ENCODE measurements around the gene C12orf57. TPM values are rescaled to one million over a fixed set of nuclear protein-coding genes. Genes with fewer than 3 reads are reported as not detected.

C12orf57 gene
- total and polyA plus RNA-seq, 9 of the 15 experiments (the other 6 are each of a cell fraction or from before 2014, with no cell fraction given): 26.7 to 191 (median 107) TPM

DNA sequence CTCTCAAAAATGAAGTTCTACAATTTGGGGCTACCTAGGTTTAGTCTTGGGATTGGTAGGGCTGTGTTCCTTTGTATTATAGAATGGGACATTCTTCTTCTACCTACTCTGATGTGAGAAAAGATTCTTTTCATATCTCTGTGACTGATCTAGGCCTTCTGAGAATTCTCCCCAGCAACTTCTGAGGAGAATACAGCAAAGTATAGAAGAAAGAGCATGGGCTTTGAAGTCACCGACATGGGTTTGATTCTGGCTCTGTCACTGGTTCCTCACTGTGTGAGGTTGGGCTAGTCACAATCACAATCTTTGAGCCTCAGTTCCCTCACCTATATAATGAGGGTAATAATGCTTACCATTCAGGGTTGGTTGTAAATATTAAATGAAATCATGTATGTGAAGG lies 11.1 kb upstream of the C12orf57 start:
- no TSS peak for BruUV-seq (replicated peaks)
- CTCF ChIA-PET (ENCODE audit: low intra/inter-chr PET ratio): no interaction called here
- no peak overlapping the region for H2AFZ ChIP-seq (ENCODE audit: low read depth, low read length)
- no peak for TF ChIP-seq ZNF23 (CRISPR knock-in tag; IDR thresholded peaks at IDR 0.05)
- peak; percentile 42; the same call in 1 of the 2 replicates for TF ChIP-seq TCF7L2 (IDR thresholded peaks at IDR 0.05; ENCODE audit: low read depth, low read length)
- POLR2A ChIA-PET: interaction anchor here (0.8 to 8.1 kb wide), 2 partner anchors 12 to 60 kb away, joined by 4 to 61 read pairs; partner anchors contain the start of genes C12orf57, RNU7-1 and SPSB2
- H3K79me2 ChIP-seq (ENCODE audit: control insufficient read depth, insufficient read depth, low read length): peaks cover 51% of the 10 kb centered on the region
- intact Hi-C loops (cut with micrococcal nuclease): no loop called here
- H3K9me1 ChIP-seq (ENCODE audit: control insufficient read depth, insufficient read depth, low read length): no peaks in the 10 kb centered on the region
- H3K4me2 ChIP-seq (ENCODE audit: insufficient read depth, low read length): no peak overlapping the region; the same call in 1 of the 2 replicates
- H3K27me3 ChIP-seq (ENCODE audit: control insufficient read depth in 2 of 2, insufficient read depth in 2 of 2, low read length in 2 of 2): no peaks in the 10 kb centered on the region
- peak; percentile 6 for FAIRE-seq
- DNase-seq (ENCODE audit: extremely low read depth in 1 of 4, low spot score in 3 of 4): no peak
- ATAC-seq: no peak
- H3K36me3 ChIP-seq (ENCODE audit: control insufficient read depth, insufficient read depth, low read length): peaks cover 48% of the 10 kb centered on the region; the same call in 2 of the 3 replicates
- no peak overlapping the region for H3K4me3 ChIP-seq
- WGBS (ENCODE audit: insufficient coverage, low coverage, missing lambda C conversion rate): 9% methylated on average over 1 of the region's 1 CpG
- peak overlapping the region; percentile 28; the same call in 1 of the 3 replicates for H3K27ac ChIP-seq (ENCODE audit: extremely low read depth, low read depth, low read length)
- peak overlapping the region in 1 of 2 experiments; percentile 3; a peak in 1 of 4 replicates for H3K9ac ChIP-seq (ENCODE audit: insufficient read depth in 1 of 2, low read depth in 2 of 2, low read length in 2 of 2)
- H4K20me1 ChIP-seq (replicated peaks; ENCODE audit: control insufficient read depth, insufficient read depth, low read length): no peaks in the 10 kb centered on the region
- in situ Hi-C loops (cut with MboI): no loop called here
- peaks cover 27 to 38% of the 10 kb centered on the region in 2 experiments; a peak in 4 of 5 replicates for H3K4me1 ChIP-seq (replicated peaks in 1 of 2; ENCODE audit: control insufficient read depth in 2 of 2, insufficient read depth in 2 of 2, low read length in 2 of 2)
- no peaks in the 10 kb centered on the region for H3K9me3 ChIP-seq (replicated peaks; ENCODE audit: control insufficient read depth, insufficient read depth, low read depth, low read length)

DNA sequence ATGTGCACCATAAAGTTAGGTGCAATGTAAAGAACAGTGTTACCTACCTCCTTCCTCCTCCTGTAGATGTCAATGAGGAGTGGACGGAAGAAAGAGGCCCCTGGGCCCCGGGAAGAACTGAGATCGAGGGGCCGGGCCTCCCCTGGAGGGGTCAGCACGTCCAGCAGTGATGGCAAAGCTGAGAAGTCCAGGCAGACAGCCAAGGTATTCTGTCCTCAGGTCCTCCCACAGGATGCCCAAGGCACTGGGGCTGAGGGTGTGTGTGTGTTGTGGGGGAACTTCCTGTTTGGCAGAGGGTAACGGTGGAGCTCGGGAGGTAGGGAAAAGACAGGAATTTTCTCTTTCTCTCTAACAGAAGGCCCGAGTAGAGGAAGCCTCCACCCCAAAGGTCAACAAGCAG lies 9.7 kb upstream of the C12orf57 start:
- peaks cover 33 to 51% of the 10 kb centered on the region in 2 experiments; a peak in 4 of 5 replicates for H3K4me1 ChIP-seq (replicated peaks in 1 of 2; ENCODE audit: control insufficient read depth in 2 of 2, insufficient read depth in 2 of 2, low read length in 2 of 2)
- no peak for FAIRE-seq
- ATAC-seq: no peak
- CTCF ChIA-PET (ENCODE audit: low intra/inter-chr PET ratio): no interaction called here
- H3K36me3 ChIP-seq (ENCODE audit: control insufficient read depth, insufficient read depth, low read length): peaks cover 57% of the 10 kb centered on the region; the same call in 2 of the 3 replicates
- H3K9me3 ChIP-seq (replicated peaks; ENCODE audit: control insufficient read depth, insufficient read depth, low read depth, low read length): no peaks in the 10 kb centered on the region
- no peak overlapping the region for H3K4me2 ChIP-seq (ENCODE audit: insufficient read depth, low read length)
- POLR2A ChIA-PET: interaction anchor here (0.6 to 8.1 kb wide), 5 partner anchors 8 to 350 kb away, joined by 3 to 61 read pairs (median 5); partner anchors contain the start of genes C12orf57 and RNU7-1
- no CpG with 5 or more reads among the region's 8 CpGs for WGBS (ENCODE audit: insufficient coverage, low coverage, missing lambda C conversion rate)
- H3K9me1 ChIP-seq (ENCODE audit: control insufficient read depth, insufficient read depth, low read length): no peaks in the 10 kb centered on the region
- H3K9ac ChIP-seq (ENCODE audit: insufficient read depth in 1 of 2, low read depth in 2 of 2, low read length in 2 of 2): peak overlapping the region in 1 of 2 experiments; percentile 60; a peak in 1 of 4 replicates
- no TSS peak for BruUV-seq (replicated peaks)
- in situ Hi-C loops (cut with MboI) (no loop called here), intact Hi-C loops (cut with micrococcal nuclease) (no loop called here)
- no peaks in the 10 kb centered on the region for H3K27me3 ChIP-seq (ENCODE audit: control insufficient read depth in 2 of 2, insufficient read depth in 2 of 2, low read length in 2 of 2)
- H3K27ac ChIP-seq (ENCODE audit: extremely low read depth, low read depth, low read length): no peak overlapping the region
- no peak for DNase-seq (ENCODE audit: extremely low read depth in 1 of 4, low spot score in 3 of 4)
- H3K4me3 ChIP-seq: no peak overlapping the region
- peaks cover 41% of the 10 kb centered on the region for H3K79me2 ChIP-seq (ENCODE audit: control insufficient read depth, insufficient read depth, low read length)
- H4K20me1 ChIP-seq (replicated peaks; ENCODE audit: control insufficient read depth, insufficient read depth, low read length): no peaks in the 10 kb centered on the region
- no peak overlapping the region for H2AFZ ChIP-seq (ENCODE audit: low read depth, low read length)
- no peak for TF ChIP-seq MAFK (IDR thresholded peaks at IDR 0.05; ENCODE audit: low read length)
- TF ChIP-seq TAF15 (IDR thresholded peaks at IDR 0.05; ENCODE audit: low read depth, low read length): no peak
- no peak for TF ChIP-seq ZNF12 (CRISPR knock-in tag; IDR thresholded peaks at IDR 0.05)
- TF ChIP-seq BRCA1 (IDR thresholded peaks at IDR 0.05): no peak
- TF ChIP-seq BRCA1 (CRISPR knock-in tag; IDR thresholded peaks at IDR 0.05): no peak
- TF ChIP-seq ZNF561 (CRISPR knock-in tag; conservative IDR thresholded peaks at IDR 0.05): no peak
- TF ChIP-seq MCM3 (IDR thresholded peaks at IDR 0.05): no peak
- TF ChIP-seq, protein P1, sequence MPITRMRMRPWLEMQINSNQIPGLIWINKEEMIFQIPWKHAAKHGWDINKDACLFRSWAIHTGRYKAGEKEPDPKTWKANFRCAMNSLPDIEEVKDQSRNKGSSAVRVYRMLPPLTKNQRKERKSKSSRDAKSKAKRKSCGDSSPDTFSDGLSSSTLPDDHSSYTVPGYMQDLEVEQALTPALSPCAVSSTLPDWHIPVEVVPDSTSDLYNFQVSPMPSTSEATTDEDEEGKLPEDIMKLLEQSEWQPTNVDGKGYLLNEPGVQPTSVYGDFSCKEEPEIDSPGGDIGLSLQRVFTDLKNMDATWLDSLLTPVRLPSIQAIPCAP (CRISPR knock-in tag; IDR thresholded peaks at IDR 0.05; ENCODE audit: borderline replicate concordance): no peak
- TF ChIP-seq GTF2E2 (tag; IDR thresholded peaks at IDR 0.05): no peak
